Spleen (tissue), 7 donors: ENCODE results near the gene CPOX.
A peak's percentile ranks its signal among the peaks of the same experiment; 100 is the strongest.

ENCODE experiments used
- CTCF ChIP-seq, 11 experiments: fragments of 200-600 bp in 7 of 11; fragments of 450-650 bp in 4 of 11; sonication (generic) in 4 of 11; IDR thresholded peaks in 8 of 11; conservative IDR thresholded peaks in 3 of 11; 1 replicate in 7 of 11; 2 replicates in 4 of 11; pipeline versions ENCODE4 v1.4.0 to v1.8.0; 2016 to 2021; ENCODE audit warnings: antibody characterized with exemption in 11 of 11, inconsistent platforms in 4 of 11, mild to moderate bottlenecking in 1 of 11
- POLR2AphosphoS5 ChIP-seq, 3 donors: sonication (generic); formaldehyde crosslinking; IDR thresholded peaks; one replicate each; pipeline ENCODE4 v1.5.1; 2017; ENCODE audit warnings: antibody characterized with exemption in 3 of 3
- donor health status: DM: no; HTN: no; CAD: no; lungs with moderate emphysema.
- donor health status: DM: no; HTN: no; CAD: no.
- donor health status: DM: no; HTN: no; CAD: no.

- peak in 1 of 3 donors; percentile 41 for TF ChIP-seq POLR2AphosphoS5 (IDR thresholded peaks at IDR 0.05)
- TF ChIP-seq CTCF (IDR thresholded peaks at IDR 0.05 in 8 of 11, conservative IDR thresholded peaks at IDR 0.05 in 3 of 11): no peak
Observed at GRCh38 chr3:98612996-98613517, 19.6 kb upstream of the CPOX start.
